DND-41 (cell line): ENCODE data around the gene EREG.

Experiments
- EZH2 ChIP-seq: IDR thresholded peaks from 3 replicates; pipeline ENCODE4 v1.6.1; 2012; ENCODE audit warnings: borderline replicate concordance, low read depth, mild to moderate bottlenecking, moderate library complexity, low read length, inconsistent platforms; ENCODE audit not compliant: severe bottlenecking
- TF ChIP-seq, protein P1 (sequence below): IDR thresholded peaks from 2 replicates; pipeline ENCODE4 v1.5.1; 2012; ENCODE audit warnings: borderline replicate concordance, low read length, moderate library complexity, mild to moderate bottlenecking; ENCODE audit not compliant: poor library complexity, severe bottlenecking; ENCODE audit errors: extremely low read depth

DNA sequence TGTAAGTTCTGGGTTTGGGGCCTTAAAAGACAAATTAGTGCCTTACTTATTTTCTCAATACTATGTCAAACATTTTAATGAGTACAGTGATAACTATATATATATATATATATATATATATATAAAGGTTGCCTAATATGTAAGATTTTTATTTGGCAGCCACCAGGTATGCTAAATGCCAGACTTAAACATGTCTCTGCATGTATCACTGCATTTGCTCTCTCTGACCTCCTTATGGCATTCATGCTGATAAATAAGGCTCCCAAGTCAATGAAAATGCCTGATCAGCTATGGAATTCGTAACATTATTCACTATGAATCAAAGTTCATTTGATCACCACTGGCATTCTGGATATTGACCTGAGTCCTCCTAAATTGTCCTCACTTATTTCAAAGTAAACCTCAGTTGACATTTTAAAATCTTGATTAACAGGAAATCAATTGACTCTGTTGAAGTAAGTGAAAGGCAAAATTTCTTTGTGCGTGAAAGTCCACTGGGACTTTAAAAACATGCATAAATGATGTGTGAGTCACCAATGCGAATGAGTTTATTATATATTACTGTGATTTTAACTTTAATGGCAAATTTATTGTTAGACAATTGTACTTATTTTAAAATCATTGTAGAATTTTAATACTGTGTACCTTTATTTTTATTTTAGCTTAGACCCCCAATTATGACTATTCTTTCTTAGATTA, 50.8 kb downstream of the EREG start:
- no peak for TF ChIP-seq EZH2
- TF ChIP-seq, protein P1, sequence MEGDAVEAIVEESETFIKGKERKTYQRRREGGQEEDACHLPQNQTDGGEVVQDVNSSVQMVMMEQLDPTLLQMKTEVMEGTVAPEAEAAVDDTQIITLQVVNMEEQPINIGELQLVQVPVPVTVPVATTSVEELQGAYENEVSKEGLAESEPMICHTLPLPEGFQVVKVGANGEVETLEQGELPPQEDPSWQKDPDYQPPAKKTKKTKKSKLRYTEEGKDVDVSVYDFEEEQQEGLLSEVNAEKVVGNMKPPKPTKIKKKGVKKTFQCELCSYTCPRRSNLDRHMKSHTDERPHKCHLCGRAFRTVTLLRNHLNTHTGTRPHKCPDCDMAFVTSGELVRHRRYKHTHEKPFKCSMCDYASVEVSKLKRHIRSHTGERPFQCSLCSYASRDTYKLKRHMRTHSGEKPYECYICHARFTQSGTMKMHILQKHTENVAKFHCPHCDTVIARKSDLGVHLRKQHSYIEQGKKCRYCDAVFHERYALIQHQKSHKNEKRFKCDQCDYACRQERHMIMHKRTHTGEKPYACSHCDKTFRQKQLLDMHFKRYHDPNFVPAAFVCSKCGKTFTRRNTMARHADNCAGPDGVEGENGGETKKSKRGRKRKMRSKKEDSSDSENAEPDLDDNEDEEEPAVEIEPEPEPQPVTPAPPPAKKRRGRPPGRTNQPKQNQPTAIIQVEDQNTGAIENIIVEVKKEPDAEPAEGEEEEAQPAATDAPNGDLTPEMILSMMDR = no peak
